HG03045 (cell line): Measurements from ENCODE around the gene HASPIN.
A peak's percentile ranks its signal among the peaks of the same experiment; 100 is the strongest.

Source experiments
- ATAC-seq: cut with Tn5 transposase; IDR thresholded peaks from one replicate; pipeline ENCODE4 v1.9.1; 2021; ENCODE audit warnings: mild to moderate bottlenecking, moderate library complexity; ENCODE audit not compliant: unreplicated experiment

The HASPIN gene

DNA sequence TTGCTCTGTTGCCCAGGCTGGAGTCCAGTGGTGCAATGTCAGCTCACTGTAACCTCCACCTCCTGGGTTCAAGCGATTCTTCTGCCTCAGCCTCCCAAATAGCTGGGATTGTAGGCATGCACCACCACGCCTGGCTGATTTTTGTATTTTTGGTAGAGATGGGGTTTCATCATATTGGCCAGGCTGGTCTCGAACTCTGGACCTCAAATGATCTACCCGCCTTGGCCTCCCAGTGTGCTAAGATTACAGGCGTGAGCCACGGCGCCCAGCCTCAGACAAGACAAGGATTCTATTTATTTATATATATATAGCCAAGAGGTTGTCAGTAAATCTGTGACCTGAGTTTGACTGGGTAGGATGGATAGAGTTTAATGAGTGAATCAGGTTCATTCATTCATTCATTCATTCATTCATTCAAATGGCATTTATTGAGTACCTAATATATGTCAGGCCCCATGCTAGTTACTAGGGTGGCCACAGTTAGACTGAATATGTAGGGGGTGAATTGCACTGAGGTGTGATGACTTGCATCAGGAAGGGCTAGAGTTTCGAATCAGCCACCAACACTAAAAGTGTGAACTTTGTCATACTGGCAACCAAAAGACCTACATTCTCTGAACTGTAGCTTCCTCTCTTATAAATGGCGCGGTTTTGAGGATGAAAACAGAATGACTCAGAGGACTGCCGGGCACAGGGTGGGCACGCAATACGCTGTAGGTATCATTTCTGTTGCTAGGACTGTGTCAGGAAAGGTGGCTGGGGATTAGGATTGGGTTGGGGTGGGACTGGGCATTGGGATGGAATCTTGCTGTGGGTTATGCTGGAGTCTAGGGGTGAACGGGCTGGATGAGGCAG lies 39.4 kb downstream of the HASPIN start:
- peak; percentile 61 for ATAC-seq

DNA sequence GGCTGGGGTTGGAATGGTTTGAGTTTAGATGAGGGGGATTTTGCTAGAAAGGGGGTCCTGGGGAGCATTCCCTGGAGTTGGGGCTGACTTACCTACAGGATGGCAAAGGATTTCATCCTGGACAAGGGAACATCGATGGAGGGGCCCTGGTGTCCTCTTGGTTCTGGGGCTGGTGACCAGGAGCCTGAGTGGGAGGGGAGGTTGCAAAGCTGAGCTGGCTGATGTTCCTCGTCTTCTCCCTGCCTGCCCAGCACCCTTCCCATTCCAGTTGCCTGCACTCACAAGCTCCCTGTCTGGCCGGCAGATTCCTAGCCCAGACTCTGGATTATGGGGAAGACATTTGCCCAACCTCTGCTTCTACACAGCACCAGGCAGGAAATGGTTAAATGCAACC lies 40.1 kb downstream of the HASPIN start:
- no peak for ATAC-seq

DNA sequence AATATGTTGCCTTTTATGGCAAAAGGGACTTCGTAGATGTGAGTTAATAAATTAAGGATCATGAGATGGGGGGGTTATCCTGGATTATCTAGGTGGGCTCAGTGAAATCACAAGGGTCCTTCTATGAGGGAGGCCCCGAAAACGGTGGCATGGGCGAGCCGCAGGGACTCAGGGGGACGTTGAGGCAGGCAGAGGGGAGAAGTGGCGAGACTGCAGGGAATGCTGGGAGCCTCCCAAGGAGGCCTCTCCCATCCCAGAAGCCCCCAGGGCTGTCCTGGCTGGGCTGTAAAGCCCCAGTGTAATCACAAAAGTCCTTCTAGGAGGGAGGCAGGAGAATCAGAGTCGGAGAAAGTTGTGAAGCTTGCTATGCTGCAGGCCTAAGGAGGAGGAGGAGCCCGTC lies 42.3 kb downstream of the HASPIN start:
- ATAC-seq: no peak

DNA sequence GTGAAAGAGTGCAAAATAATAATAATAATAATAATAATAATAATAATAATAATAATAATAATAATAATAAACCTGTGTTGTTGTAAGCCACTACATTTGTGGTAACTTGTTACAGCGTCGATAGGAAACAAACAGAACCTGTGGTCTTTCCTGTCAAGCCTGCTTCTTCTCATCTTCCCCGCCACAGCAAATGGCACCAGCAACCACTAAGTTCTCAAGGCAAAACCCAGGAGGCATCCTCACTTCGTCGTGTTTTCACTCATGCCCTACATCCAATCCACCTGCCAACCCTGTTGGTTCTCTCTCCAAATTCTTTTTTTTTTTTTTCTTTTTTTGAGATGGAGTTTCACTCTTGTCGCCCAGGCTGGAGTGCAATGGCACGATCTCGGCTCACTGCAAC lies 43.1 kb downstream of the HASPIN start:
- no peak for ATAC-seq

DNA sequence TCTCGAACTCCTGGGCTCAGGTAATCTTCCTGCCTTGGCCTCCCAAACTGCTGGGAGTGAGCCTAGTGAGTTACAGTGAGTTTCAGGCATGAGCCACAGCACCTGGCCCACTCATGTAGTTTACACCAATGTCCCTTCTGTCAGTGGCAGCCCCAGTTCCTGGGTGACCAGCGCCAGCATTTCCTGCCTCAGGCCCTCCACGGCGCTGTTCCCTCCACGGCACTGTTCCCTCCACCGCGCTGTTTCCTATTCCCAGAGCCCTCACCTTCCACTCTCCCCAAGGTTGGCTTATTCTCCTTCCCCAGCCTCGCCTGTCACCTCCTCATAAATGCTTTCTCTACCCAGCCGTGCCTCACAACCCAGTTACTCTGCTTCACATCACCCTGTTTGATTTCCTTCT lies 44.6 kb downstream of the HASPIN start:
- ATAC-seq: no peak

DNA sequence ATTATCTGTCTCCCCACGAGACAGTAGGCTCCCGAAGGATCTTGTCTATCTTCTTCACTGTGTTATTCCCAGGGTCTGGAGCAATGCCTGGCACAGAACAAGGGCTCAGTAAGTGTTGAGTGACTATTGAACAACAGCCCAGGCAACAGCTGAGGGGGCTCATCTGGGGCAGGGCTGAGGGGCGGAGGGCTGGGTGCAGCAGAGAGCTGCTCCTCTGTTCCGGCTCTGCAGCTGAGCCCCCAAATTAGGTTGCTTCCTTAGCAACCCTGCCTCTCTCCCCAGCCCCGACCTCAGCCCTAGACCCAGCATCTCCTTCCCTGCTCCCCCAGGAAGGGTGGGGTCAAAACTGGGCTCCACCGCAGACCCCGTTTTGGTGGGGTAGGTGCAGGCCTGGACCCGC lies 45.1 kb downstream of the HASPIN start:
- ATAC-seq: no peak

DNA sequence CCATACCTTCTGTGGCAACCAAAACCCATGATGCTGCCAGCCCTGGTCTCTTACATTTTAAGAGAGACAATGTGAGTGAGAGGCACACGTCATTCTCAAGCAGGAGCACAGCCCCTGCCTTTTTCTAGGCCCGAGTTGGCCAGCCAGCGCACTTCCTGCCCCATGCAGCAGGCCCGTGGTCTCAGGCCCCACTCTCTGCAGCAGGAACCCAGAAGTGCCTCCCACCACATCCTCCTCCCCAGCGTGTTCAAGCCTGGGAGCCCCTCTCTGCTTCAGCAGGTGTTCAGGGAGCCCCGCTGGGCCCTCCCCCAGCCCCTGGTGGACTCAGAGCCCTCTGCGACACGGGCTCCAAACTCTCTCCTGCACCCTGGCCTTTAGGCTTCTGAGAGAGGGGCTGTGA lies 46.8 kb downstream of the HASPIN start:
- no peak for ATAC-seq

DNA sequence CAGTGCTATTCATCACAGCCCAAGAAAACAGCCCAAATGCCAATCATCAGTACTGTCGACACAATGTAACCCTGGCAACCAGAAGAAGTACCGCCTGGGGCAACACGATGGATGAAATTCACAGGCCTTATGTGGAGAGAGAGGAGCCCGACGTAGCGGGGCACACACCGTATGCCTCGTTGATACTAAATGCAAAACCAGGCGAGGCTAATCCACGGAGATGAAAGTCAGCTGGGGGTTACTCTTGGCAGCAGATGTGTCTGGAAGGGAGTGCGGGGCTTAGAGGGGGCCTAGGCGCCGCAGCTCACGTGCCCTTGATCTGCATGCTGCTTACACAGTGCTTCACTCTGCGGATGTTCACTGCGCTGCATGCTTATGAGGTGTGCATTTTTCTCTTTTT lies 47.4 kb downstream of the HASPIN start:
- no peak for ATAC-seq

DNA sequence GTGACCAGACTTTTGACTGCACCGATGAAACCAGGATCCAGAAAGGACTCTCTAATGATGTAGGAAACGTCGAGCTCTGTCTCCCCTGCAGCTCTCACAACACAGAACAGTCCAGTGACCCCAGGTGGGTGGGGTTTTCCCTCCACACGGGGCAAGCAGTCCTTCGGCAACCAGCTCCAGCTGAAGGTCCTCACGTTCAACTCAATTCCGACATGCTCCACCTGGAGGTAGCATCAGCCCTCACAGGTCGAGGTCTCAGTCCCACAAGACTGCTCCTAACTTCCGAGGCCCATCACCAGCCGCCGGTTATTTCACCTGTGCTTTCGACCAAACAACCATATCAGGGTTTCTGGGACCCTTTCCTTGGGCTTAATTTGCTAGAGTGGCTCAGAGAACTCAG lies 49.1 kb downstream of the HASPIN start:
- no peak for ATAC-seq

DNA sequence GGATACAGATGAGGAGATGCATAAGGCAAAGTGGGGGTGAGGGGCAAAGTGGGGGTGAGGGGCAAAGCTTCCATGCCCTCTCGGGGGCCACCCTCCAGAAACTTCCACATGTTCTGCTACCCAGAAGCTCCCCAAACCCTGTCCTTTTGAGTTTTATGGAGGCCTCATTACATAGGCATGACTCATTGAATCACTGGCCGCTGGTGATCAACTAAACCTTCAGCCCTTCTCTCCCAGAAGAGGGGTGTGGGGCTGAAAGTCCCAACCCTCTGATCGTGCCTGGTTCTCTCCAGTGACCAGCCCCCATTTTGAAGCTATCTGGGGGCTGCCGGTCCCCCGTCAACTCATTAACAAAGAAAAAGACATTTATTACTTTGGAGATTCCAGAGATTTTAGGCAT lies 49.8 kb downstream of the HASPIN start:
- no peak for ATAC-seq

DNA sequence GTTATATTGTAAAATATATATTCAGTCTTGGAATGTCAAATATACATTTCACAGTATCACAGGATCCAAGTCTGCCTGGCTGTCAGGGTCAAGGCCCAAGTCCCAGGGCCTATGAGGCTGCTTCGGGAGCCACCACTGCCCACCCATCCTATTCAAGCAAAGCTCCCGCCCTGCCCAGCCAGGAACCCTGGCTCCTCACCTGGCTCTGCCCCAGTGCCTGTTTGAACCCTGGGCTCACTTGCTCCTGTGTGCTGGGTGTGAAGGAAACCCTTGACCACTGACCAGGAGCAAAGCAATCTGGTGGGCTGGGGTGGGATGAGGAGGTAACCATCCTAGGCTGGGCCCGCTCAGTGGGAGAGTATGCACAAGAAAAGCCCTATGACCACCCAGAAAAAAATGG lies 50.3 kb downstream of the HASPIN start:
- ATAC-seq: no peak
